Ishikawa (cell line): Measurements from ENCODE around the gene DNAL4.

Experiments
- EGR1 ChIP-seq: IDR thresholded peaks from 2 replicates; pipeline ENCODE4 v1.6.1; 2012
- EP300 ChIP-seq: IDR thresholded peaks from 2 replicates; pipeline ENCODE4 v1.6.1; 2012; ENCODE audit warnings: borderline replicate concordance
- NFIC ChIP-seq: IDR thresholded peaks from 2 replicates; pipeline ENCODE4 v1.6.1; 2012
- RAD21 ChIP-seq: IDR thresholded peaks from 2 replicates; pipeline ENCODE4 v1.6.1; 2012; ENCODE audit warnings: low read depth
- TAF1 ChIP-seq: IDR thresholded peaks from 2 replicates; pipeline ENCODE4 v1.6.1; 2012; ENCODE audit warnings: low read depth, mild to moderate bottlenecking
- TCF12 ChIP-seq: IDR thresholded peaks from 2 replicates; pipeline ENCODE4 v1.6.1; 2012; ENCODE audit warnings: low read depth
- YY1 ChIP-seq: IDR thresholded peaks from 2 replicates; pipeline ENCODE4 v1.6.1; 2012; ENCODE audit warnings: low read depth
- TF ChIP-seq, protein P1 (sequence below): IDR thresholded peaks from 2 replicates; pipeline ENCODE4 v1.6.1; 2012

DNA sequence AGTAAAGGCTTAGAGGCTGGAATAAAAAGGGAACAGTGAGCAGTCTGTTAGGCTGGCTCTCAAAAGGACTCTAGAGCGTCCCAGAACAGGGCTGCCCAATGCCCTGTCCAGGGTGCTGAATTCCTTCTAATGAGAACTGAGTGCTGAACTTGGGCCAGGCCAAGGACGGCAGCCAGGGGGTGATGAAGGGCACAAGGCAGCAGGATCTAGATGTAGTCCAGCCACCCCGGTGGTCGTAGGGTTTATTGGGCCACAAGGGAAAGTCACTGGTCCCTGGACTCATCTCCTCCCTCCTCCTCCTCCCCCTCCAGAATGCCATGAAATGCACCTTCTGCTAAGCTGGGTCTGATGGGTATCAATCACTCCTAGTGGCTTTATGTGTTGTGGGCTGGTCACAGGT, 30.6 kb upstream of the DNAL4 start:
- TF ChIP-seq EP300 (no peak), NFIC (no peak), TCF12 (no peak), RAD21 (peak; percentile 30; the same call in 1 of the 2 replicates), TAF1 (no peak), EGR1 (no peak), YY1 (no peak)
- TF ChIP-seq, protein P1, sequence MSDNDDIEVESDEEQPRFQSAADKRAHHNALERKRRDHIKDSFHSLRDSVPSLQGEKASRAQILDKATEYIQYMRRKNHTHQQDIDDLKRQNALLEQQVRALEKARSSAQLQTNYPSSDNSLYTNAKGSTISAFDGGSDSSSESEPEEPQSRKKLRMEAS: no peak
